ENCODE results near the gene IGF2. TPM values are rescaled to one million over a fixed set of nuclear protein-coding genes. Genes with fewer than 3 reads are reported as not detected.

Gene IGF2
- total RNA-seq, 1 experiment from 2014 or later = not detected

- no peaks in the 10 kb centered on the region for H3K27me3 ChIP-seq
- H3K36me3 ChIP-seq = no peaks in the 10 kb centered on the region
- no peak for DNase-seq
- no peaks in the 10 kb centered on the region for H3K9me3 ChIP-seq
- H3K4me3 ChIP-seq = no peak overlapping the region
Observed at GRCh38 chr11:2096011-2096918, 42.9 kb downstream of the IGF2 start.

- Histone ChIP-seq H3K4me3 (no peak overlapping the region), H3K36me3 (no peaks in the 10 kb centered on the region), H3K9me3 (no peaks in the 10 kb centered on the region), H3K27me3 (no peaks in the 10 kb centered on the region)
- no peak for DNase-seq
Observed at GRCh38 chr11:2095542-2095941, 43.6 kb downstream of the IGF2 start.

- H3K36me3 ChIP-seq = no peaks in the 10 kb centered on the region
- no peaks in the 10 kb centered on the region for H3K9me3 ChIP-seq
- H3K4me3 ChIP-seq = no peak overlapping the region
- no peaks in the 10 kb centered on the region for H3K27me3 ChIP-seq
- DNase-seq = no peak
Observed at GRCh38 chr11:2095198-2095520, 44.0 kb downstream of the IGF2 start.

- H3K4me3 ChIP-seq = no peak overlapping the region
- H3K27me3 ChIP-seq = no peaks in the 10 kb centered on the region
- DNase-seq = no peak
- no peaks in the 10 kb centered on the region for H3K36me3 ChIP-seq
- no peaks in the 10 kb centered on the region for H3K9me3 ChIP-seq
Observed at GRCh38 chr11:2094354-2095197, 44.6 kb downstream of the IGF2 start.

- peak; percentile 73 for DNase-seq
- Histone ChIP-seq H3K9me3 (no peaks in the 10 kb centered on the region), H3K4me3 (no peak overlapping the region), H3K27me3 (no peaks in the 10 kb centered on the region), H3K36me3 (no peaks in the 10 kb centered on the region)
Observed at GRCh38 chr11:2093575-2094353, 45.4 kb downstream of the IGF2 start.

GRCh38 chr11:2092956-2093412, 46.2 kb downstream of the IGF2 start:
- Histone ChIP-seq H3K36me3 (no peaks in the 10 kb centered on the region), H3K4me3 (no peak overlapping the region), H3K9me3 (no peaks in the 10 kb centered on the region), H3K27me3 (no peaks in the 10 kb centered on the region)
- peak; percentile 98 for DNase-seq

- no peaks in the 10 kb centered on the region for H3K9me3 ChIP-seq
- no peaks in the 10 kb centered on the region for H3K27me3 ChIP-seq
- no peaks in the 10 kb centered on the region for H3K36me3 ChIP-seq
- no peak overlapping the region for H3K4me3 ChIP-seq
- DNase-seq = no peak
Observed at GRCh38 chr11:2092464-2092910, 46.7 kb downstream of the IGF2 start.

- H3K4me3 ChIP-seq = no peak overlapping the region
- H3K9me3 ChIP-seq = no peaks in the 10 kb centered on the region
- H3K27me3 ChIP-seq = no peaks in the 10 kb centered on the region
- no peaks in the 10 kb centered on the region for H3K36me3 ChIP-seq
- DNase-seq = no peak
Observed at GRCh38 chr11:2091786-2092463, 47.3 kb downstream of the IGF2 start.

GRCh38 chr11:2091112-2091746, 48.0 kb downstream of the IGF2 start:
- Histone ChIP-seq H3K27me3 (no peaks in the 10 kb centered on the region), H3K9me3 (no peaks in the 10 kb centered on the region), H3K36me3 (no peaks in the 10 kb centered on the region), H3K4me3 (no peak overlapping the region)
- DNase-seq = no peak

GRCh38 chr11:2090172-2091111, 48.7 kb downstream of the IGF2 start:
- no peaks in the 10 kb centered on the region for H3K27me3 ChIP-seq
- H3K36me3 ChIP-seq = no peaks in the 10 kb centered on the region
- no peak for DNase-seq
- H3K9me3 ChIP-seq = no peaks in the 10 kb centered on the region
- H3K4me3 ChIP-seq = no peak overlapping the region

GRCh38 chr11:2089536-2090165, 49.5 kb downstream of the IGF2 start:
- DNase-seq = peak; percentile 33
- H3K36me3 ChIP-seq = no peaks in the 10 kb centered on the region
- H3K4me3 ChIP-seq = no peak overlapping the region
- H3K9me3 ChIP-seq = peaks cover under 1% of the 10 kb centered on the region; the same call in 1 of the 2 replicates
- no peaks in the 10 kb centered on the region for H3K27me3 ChIP-seq

- Histone ChIP-seq H3K36me3 (no peaks in the 10 kb centered on the region), H3K9me3 (peaks cover 7% of the 10 kb centered on the region), H3K4me3 (no peak overlapping the region), H3K27me3 (no peaks in the 10 kb centered on the region)
- no peak for DNase-seq
Observed at GRCh38 chr11:2088746-2089535, 50.2 kb downstream of the IGF2 start.

- Histone ChIP-seq H3K4me3 (no peak overlapping the region), H3K36me3 (no peaks in the 10 kb centered on the region), H3K27me3 (no peaks in the 10 kb centered on the region), H3K9me3 (peaks cover 9% of the 10 kb centered on the region)
- DNase-seq = no peak
Observed at GRCh38 chr11:2088284-2088683, 50.9 kb downstream of the IGF2 start.
